HL-60 (cell line): ENCODE measurements around the gene SLFN12L.

Experiments
- DNase-seq, 2 experiments: peaks; one replicate each; pipeline ENCODE4 v3.0.0-alpha.2; 2010 to 2020; ENCODE audit warnings: low read depth in 1 of 2, low spot score in 1 of 2
- H3K27ac ChIP-seq: fragments of 250-450 bp; sonication (Bioruptor Pico); replicated peaks from 2 replicates; pipeline ENCODE4 v1.5.1; 2020; ENCODE audit warnings: mild to moderate bottlenecking, moderate library complexity
- H3K27me3 ChIP-seq: fragments of 250-450 bp; sonication (Bioruptor Pico); 2 replicates; pipeline ENCODE4 v1.5.1; 2021; ENCODE audit warnings: mild to moderate bottlenecking, moderate library complexity; ENCODE audit not compliant: insufficient read depth, poor library complexity, severe bottlenecking
- H3K4me3 ChIP-seq: replicated peaks from 2 replicates; pipeline ENCODE4 v1.5.1; 2011; ENCODE audit warnings: mild to moderate bottlenecking, control low read depth, low read length; ENCODE audit not compliant: insufficient read depth
- GABPA ChIP-seq: IDR thresholded peaks from 2 replicates; pipeline ENCODE4 v1.6.1; 2012; ENCODE audit warnings: low read depth
- POLR2AphosphoS5 ChIP-seq: IDR thresholded peaks from 2 replicates; pipeline ENCODE4 v1.6.1; 2012; ENCODE audit warnings: low read depth
- SPI1 ChIP-seq: IDR thresholded peaks from 2 replicates; pipeline ENCODE4 v1.6.1; 2012; ENCODE audit warnings: low read depth, mild to moderate bottlenecking, borderline replicate concordance
- long read RNA-seq: library from polyadenylated mRNA; unstranded; transcript quantifications from one replicate; pipeline ENCODE4 v2.0.0, GENCODE V29; 2020
- TF ChIP-seq, protein P1 (sequence below): IDR thresholded peaks from one replicate; pipeline ENCODE4 v1.5.1; 2011; ENCODE audit warnings: low read length, control low read depth, inconsistent platforms; ENCODE audit not compliant: insufficient read depth
- TF ChIP-seq, protein P2 (sequence below): IDR thresholded peaks from 2 replicates; pipeline ENCODE4 v1.6.1; 2012; ENCODE audit warnings: low read depth; ENCODE audit not compliant: insufficient replicate concordance

Gene SLFN12L
- long read RNA-seq, partial matches to known transcripts, result 0 of 1 reads
- long read RNA-seq, other reads (novel, unspliced or antisense), result 1 of 1 reads

GRCh38 chr17:35537601-35538141, at the start of gene SLFN12L:
Gene SLFN12L, minus strand, starts transcription at chr17:35537678. Its CDS starts 15,314 bp downstream, at chr17:35522364.
- Histone ChIP-seq H3K27ac (no peak within 1 kb of the TSS), H3K27me3 (no peaks in the 10 kb centered on the region), H3K4me3 (no peak within 1 kb of the TSS)
- TF ChIP-seq, protein P1, sequence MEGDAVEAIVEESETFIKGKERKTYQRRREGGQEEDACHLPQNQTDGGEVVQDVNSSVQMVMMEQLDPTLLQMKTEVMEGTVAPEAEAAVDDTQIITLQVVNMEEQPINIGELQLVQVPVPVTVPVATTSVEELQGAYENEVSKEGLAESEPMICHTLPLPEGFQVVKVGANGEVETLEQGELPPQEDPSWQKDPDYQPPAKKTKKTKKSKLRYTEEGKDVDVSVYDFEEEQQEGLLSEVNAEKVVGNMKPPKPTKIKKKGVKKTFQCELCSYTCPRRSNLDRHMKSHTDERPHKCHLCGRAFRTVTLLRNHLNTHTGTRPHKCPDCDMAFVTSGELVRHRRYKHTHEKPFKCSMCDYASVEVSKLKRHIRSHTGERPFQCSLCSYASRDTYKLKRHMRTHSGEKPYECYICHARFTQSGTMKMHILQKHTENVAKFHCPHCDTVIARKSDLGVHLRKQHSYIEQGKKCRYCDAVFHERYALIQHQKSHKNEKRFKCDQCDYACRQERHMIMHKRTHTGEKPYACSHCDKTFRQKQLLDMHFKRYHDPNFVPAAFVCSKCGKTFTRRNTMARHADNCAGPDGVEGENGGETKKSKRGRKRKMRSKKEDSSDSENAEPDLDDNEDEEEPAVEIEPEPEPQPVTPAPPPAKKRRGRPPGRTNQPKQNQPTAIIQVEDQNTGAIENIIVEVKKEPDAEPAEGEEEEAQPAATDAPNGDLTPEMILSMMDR, result no peak
- TF ChIP-seq GABPA (no peak), SPI1 (no peak), POLR2AphosphoS5 (no peak)
- TF ChIP-seq, protein P2, sequence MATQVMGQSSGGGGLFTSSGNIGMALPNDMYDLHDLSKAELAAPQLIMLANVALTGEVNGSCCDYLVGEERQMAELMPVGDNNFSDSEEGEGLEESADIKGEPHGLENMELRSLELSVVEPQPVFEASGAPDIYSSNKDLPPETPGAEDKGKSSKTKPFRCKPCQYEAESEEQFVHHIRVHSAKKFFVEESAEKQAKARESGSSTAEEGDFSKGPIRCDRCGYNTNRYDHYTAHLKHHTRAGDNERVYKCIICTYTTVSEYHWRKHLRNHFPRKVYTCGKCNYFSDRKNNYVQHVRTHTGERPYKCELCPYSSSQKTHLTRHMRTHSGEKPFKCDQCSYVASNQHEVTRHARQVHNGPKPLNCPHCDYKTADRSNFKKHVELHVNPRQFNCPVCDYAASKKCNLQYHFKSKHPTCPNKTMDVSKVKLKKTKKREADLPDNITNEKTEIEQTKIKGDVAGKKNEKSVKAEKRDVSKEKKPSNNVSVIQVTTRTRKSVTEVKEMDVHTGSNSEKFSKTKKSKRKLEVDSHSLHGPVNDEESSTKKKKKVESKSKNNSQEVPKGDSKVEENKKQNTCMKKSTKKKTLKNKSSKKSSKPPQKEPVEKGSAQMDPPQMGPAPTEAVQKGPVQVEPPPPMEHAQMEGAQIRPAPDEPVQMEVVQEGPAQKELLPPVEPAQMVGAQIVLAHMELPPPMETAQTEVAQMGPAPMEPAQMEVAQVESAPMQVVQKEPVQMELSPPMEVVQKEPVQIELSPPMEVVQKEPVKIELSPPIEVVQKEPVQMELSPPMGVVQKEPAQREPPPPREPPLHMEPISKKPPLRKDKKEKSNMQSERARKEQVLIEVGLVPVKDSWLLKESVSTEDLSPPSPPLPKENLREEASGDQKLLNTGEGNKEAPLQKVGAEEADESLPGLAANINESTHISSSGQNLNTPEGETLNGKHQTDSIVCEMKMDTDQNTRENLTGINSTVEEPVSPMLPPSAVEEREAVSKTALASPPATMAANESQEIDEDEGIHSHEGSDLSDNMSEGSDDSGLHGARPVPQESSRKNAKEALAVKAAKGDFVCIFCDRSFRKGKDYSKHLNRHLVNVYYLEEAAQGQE, result no peak
- DNase-seq, result no peak

- H3K27ac ChIP-seq, result peak overlapping the region; percentile 91
- TF ChIP-seq, protein P2, result no peak
- no peak for TF ChIP-seq GABPA
- no peaks in the 10 kb centered on the region for H3K27me3 ChIP-seq
- DNase-seq, result no peak
- peak overlapping the region; percentile 84 for H3K4me3 ChIP-seq
Measured at GRCh38 chr17:35586569-35587073, 49.1 kb upstream of the SLFN12L start.

- DNase-seq, result no peak
- H3K4me3 ChIP-seq, result no peak overlapping the region
- no peak overlapping the region for H3K27ac ChIP-seq
- TF ChIP-seq, protein P2, result no peak
- TF ChIP-seq, protein P1, result no peak
- TF ChIP-seq SPI1, result no peak
- TF ChIP-seq GABPA, result no peak
- no peak for TF ChIP-seq POLR2AphosphoS5
- no peaks in the 10 kb centered on the region for H3K27me3 ChIP-seq
Measured at GRCh38 chr17:35584061-35584460, 46.6 kb upstream of the SLFN12L start.
